ENCODE measurements around the gene CTSD.

CTSD gene

GRCh38 chr11:1742869-1743584 lies 20.7 kb downstream of the CTSD start:
- no peak for DNase-seq

- no peak for DNase-seq
Measured at GRCh38 chr11:1742371-1742770, 21.4 kb downstream of the CTSD start.

GRCh38 chr11:1741741-1742140 lies 22.0 kb downstream of the CTSD start:
- no peak for DNase-seq

- no peak for DNase-seq
Measured at GRCh38 chr11:1740786-1741530, 22.8 kb downstream of the CTSD start.

GRCh38 chr11:1739576-1739975 lies 24.2 kb downstream of the CTSD start:
- DNase-seq, result no peak

GRCh38 chr11:1738380-1738779 lies 25.3 kb downstream of the CTSD start:
- DNase-seq, result no peak

- no peak for DNase-seq
Measured at GRCh38 chr11:1737080-1737757, 26.5 kb downstream of the CTSD start.

GRCh38 chr11:1736447-1736992 lies 27.2 kb downstream of the CTSD start:
- no peak for DNase-seq

- DNase-seq, result no peak
Measured at GRCh38 chr11:1735271-1735670, 28.5 kb downstream of the CTSD start.

GRCh38 chr11:1734641-1735081 lies 29.1 kb downstream of the CTSD start:
- DNase-seq, result no peak

GRCh38 chr11:1733716-1734640 lies 29.7 kb downstream of the CTSD start:
- DNase-seq, result no peak

GRCh38 chr11:1733009-1733715 lies 30.6 kb downstream of the CTSD start:
- no peak for DNase-seq

- DNase-seq, result no peak
Measured at GRCh38 chr11:1732418-1733008, 31.2 kb downstream of the CTSD start.

- no peak for DNase-seq
Measured at GRCh38 chr11:1731451-1732059, 32.2 kb downstream of the CTSD start.

GRCh38 chr11:1730059-1730629 lies 33.6 kb downstream of the CTSD start:
- DNase-seq, result no peak

GRCh38 chr11:1729692-1730011 lies 34.1 kb downstream of the CTSD start:
- DNase-seq, result no peak

GRCh38 chr11:1728931-1729691 lies 34.6 kb downstream of the CTSD start:
- DNase-seq, result no peak

- DNase-seq, result no peak
Measured at GRCh38 chr11:1728301-1728700, 35.4 kb downstream of the CTSD start.

GRCh38 chr11:1727861-1728260 lies 35.9 kb downstream of the CTSD start:
- no peak for DNase-seq

All from NCI-H510A (cell line).